ENCODE data around the gene ZNF771.
A peak's percentile ranks its signal among the peaks of the same experiment; 100 is the strongest.

The ZNF771 gene

GRCh38 chr16:30418350-30419181 lies 11.2 kb downstream of the ZNF771 start:
- no peak for TF ChIP-seq CTCF (IDR thresholded peaks at IDR 0.05)

DNA sequence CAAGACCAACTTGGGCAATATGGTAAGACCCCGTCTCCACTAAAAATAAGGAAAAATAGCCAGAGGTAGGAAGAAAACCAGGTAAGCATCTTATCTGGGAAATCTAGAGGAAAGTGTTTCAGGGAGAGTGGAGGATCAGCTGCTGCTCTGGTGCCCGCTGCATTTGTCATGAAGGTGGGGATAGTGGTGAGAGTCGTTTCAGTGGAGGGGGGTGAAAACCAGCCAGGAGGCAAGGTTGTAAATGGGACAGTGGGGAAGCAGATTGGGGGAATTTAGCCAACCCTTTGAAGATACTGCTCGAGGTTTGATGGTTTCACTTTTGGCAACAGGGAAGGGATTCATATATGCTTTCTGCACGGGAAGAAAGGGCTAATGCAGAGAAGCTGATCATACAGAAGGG lies 13.6 kb downstream of the ZNF771 start:
- TF ChIP-seq CTCF (IDR thresholded peaks at IDR 0.05) = no peak

DNA sequence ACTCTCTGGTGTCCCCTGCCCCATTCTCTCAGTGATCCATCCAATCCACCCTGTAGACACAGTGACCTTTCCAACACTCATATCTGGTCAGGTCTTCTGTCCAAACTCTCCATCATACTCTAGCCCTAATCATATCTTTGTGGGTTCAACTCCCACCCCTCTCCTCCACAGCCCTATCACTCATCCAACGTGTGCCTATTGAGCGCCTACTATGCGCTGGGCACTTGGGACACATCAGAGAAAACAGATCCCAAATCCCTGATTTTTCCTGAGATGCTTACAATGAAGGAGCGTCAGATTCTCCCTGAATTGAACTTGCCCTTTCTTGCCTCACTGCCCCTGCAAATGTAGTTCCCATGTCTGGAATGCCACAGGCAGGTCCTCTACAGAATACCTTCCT lies 20.6 kb downstream of the ZNF771 start:
- TF ChIP-seq CTCF (IDR thresholded peaks at IDR 0.05) = no peak

DNA sequence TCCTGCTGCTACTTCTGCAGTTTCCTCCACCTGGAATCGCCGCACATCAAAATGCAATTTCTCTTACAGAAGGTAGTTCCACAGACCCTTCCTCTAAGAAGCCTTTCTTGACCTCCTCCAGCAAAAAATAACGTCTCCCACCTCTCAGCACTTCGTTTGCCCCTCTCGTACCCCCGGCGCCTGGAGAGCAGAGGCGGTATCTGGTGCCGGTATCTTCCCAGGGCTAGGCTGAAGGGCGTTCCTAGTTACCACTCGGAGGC lies 21.9 kb downstream of the ZNF771 start:
- no peak for TF ChIP-seq CTCF (IDR thresholded peaks at IDR 0.05)

GRCh38 chr16:30429678-30430427 lies 22.4 kb downstream of the ZNF771 start, which contains the start of gene DCTPP1:
DCTPP1 (minus strand) TSS chr16:30430030; CDS start chr16:30429980, 50 bp downstream.
- TF ChIP-seq CTCF (IDR thresholded peaks at IDR 0.05) = peak; percentile 88

- TF ChIP-seq CTCF (IDR thresholded peaks at IDR 0.05) = no peak; the same call in 1 of the 2 replicates
Measured at GRCh38 chr16:30430428-30430970, 23.1 kb downstream of the ZNF771 start.

DNA sequence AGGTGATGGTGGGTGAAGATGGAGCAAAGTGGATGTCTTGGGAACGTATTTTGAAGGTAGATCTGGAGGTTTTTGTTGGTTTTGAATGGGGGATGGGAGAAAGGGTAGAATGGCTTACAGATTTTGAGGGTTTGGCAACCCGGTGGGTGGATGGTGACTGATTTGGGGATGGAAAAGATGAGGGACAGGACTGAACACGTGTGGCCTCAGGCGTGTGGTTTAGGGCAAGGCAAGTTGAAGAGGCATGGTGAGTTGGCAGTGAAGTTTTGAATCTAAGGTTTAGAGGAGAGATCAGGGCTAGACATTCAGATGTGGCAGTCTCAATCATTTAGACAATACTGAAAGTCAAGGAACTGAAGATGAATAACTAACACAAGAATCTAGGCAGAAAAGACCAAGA lies 27.4 kb downstream of the ZNF771 start:
- TF ChIP-seq CTCF (IDR thresholded peaks at IDR 0.05) = no peak

Measured in LNCAP (cell line).